ENCODE results near the gene ELMO3. TPM values are rescaled to one million over a fixed set of nuclear protein-coding genes. Genes with fewer than 3 reads are reported as not detected.

The ELMO3 gene
- total and polyA plus RNA-seq, 4 donors, result 1.7 to 3.8 (median 3.1) TPM

DNA sequence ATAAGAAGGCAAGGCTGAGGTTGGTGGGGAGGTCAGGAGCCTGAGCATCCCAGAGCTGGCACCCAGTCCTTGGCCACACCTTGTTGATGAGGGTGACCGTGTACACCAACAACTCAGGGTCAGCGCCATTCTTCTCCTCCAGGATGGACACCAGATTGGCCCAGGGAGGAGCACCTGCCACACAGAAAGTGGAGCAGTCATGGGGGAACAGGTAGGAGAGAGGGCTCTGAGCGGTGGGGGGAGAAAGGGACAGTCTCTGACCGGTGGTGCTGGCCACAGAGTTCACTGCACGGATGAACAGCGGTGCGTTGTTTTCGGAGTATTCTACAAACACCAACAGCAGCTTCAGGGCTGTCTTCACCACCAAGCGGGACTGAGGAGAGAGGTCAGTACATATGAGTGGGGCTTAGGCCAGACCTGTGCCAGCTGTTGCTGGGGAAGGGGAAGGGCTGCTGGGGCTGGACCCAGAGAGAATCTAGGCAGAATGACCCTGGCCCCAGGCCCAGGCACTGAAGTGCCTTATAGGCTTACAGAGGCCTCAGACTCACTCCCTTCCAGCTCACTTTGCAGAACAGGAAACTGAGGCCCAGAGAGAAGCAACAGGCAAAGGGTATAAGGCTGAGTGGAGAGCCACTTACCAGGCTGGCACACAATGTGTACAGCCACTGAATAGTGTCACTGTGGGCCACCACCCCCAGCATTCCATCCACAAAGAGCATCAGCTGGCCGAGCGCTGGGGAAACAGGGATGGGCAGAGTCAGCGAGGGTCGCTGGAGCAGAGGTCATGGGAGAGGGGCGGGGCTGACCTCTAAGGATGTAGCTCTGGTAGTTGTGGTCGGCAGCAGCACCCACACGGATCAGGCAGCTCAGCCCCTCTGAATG is 38.7 kb downstream of the ELMO3 start:
- peaks cover 0 to 8% (median 4%) of the 10 kb centered on the region in 4 donors for H3K4me1 ChIP-seq (ENCODE audit: control insufficient read depth in 4 of 4, insufficient read depth in 4 of 4, low read length in 3 of 4)
- no peak for DNase-seq (ENCODE audit: low spot score)

DNA sequence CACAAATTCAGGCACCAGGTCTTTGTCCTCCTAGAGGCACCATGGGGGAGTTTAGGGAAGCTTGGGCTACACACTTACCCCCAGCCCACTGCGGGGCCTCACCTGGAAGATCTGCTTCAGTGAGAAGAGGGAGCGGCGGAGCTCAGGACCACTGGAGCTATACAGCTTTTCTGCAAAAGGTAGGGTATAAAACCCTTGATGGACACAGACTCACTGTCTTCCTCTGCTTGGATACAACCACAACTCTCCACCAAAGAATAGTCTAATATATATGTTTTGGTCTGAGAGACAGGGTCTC is 39.3 kb downstream of the ELMO3 start:
- peaks cover 0 to 8% (median 4%) of the 10 kb centered on the region in 4 donors for H3K4me1 ChIP-seq (ENCODE audit: control insufficient read depth in 4 of 4, insufficient read depth in 4 of 4, low read length in 3 of 4)
- H3K36me3 ChIP-seq (ENCODE audit: control insufficient read depth in 4 of 4, insufficient read depth in 3 of 4, low read depth in 1 of 4, low read length in 3 of 4), result peaks cover 0 to 16% (median 2%) of the 10 kb centered on the region in 4 donors
- TF ChIP-seq GABPA (IDR thresholded peaks at IDR 0.05 in 1 of 2, conservative IDR thresholded peaks at IDR 0.05 in 1 of 2) (no peak), EGR1 (IDR thresholded peaks at IDR 0.05; ENCODE audit: low read depth in 2 of 2) (no peak), NR2F2 (IDR thresholded peaks at IDR 0.05) (no peak), SP1 (IDR thresholded peaks at IDR 0.05) (no peak)
- DNase-seq (ENCODE audit: low spot score), result no peak
- no peak overlapping the region for H3K9ac ChIP-seq (ENCODE audit: low read depth in 1 of 2, low read length in 2 of 2)
- H3K27me3 ChIP-seq (ENCODE audit: control insufficient read depth in 4 of 4, insufficient read depth in 4 of 4, low read length in 3 of 4), result no peaks in the 10 kb centered on the region
- no peak overlapping the region for H3K4me3 ChIP-seq (ENCODE audit: low read depth in 1 of 3, low read length in 3 of 3)
- WGBS, result 94% methylated on average over 3 of the region's 3 CpGs
- no peak overlapping the region for H3K27ac ChIP-seq (ENCODE audit: low read depth in 1 of 2, low read length in 2 of 2)
- H3K9me3 ChIP-seq (ENCODE audit: control insufficient read depth in 4 of 4, low read length in 3 of 4), result no peaks in the 10 kb centered on the region

More for the DNA sequence above, 38.7 kb downstream of the ELMO3 start:
- TF ChIP-seq, protein P1, sequence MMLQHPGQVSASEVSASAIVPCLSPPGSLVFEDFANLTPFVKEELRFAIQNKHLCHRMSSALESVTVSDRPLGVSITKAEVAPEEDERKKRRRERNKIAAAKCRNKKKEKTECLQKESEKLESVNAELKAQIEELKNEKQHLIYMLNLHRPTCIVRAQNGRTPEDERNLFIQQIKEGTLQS (IDR thresholded peaks at IDR 0.05), result no peak
- no peak overlapping the region for H3K27ac ChIP-seq (ENCODE audit: low read depth in 1 of 2, low read length in 2 of 2)
- WGBS, result 83% methylated on average over 16 of the region's 16 CpGs
- H3K36me3 ChIP-seq (ENCODE audit: control insufficient read depth in 4 of 4, insufficient read depth in 3 of 4, low read depth in 1 of 4, low read length in 3 of 4), result peaks cover 0 to 16% (median 2%) of the 10 kb centered on the region in 4 donors
- no peaks in the 10 kb centered on the region for H3K9me3 ChIP-seq (ENCODE audit: control insufficient read depth in 4 of 4, low read length in 3 of 4)
- no peaks in the 10 kb centered on the region for H3K27me3 ChIP-seq (ENCODE audit: control insufficient read depth in 4 of 4, insufficient read depth in 4 of 4, low read length in 3 of 4)
- H3K9ac ChIP-seq (ENCODE audit: low read depth in 1 of 2, low read length in 2 of 2), result no peak overlapping the region
- no peak overlapping the region for H3K4me3 ChIP-seq (ENCODE audit: low read depth in 1 of 3, low read length in 3 of 3)

DNA sequence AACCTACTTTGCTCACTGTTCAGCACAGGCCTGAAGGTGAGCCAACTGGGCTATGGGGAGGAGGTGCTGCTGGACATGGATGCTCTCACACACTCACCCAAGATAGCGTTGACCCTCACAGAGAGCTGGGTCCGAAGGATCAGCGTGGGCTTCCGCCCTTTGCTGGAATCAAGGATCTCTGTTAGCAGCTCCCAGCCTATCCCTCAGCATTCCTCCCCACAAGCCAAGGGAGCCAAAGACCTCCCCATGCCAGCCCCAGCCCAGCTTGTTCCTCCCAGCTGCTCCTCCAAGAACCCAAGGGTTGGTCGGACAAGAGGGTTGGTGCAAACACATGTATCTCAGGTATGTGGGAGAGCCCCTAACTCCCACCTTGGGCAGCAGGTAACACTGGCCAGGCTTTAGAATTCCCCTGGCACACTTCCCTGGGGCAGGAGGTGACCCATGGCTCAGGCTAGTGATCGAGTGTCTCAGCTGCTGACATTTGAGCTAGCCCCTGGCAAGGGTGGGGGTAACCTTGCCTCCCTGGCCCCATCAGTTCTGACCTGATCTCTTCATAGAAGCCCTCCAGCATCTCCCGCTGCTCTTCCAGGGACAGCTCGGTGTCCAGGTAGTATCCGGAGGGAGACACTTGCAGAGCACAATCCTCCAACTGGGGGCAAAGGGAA is 40.0 kb downstream of the ELMO3 start:
- Histone ChIP-seq H3K4me3 (ENCODE audit: low read depth in 1 of 3, low read length in 3 of 3) (no peak overlapping the region), H3K9ac (ENCODE audit: low read depth in 1 of 2, low read length in 2 of 2) (no peak overlapping the region), H3K9me3 (ENCODE audit: control insufficient read depth in 4 of 4, low read length in 3 of 4) (no peaks in the 10 kb centered on the region), H3K4me1 (ENCODE audit: control insufficient read depth in 4 of 4, insufficient read depth in 4 of 4, low read length in 3 of 4) (peaks cover 0 to 11% (median 4%) of the 10 kb centered on the region in 4 donors), H3K27me3 (ENCODE audit: control insufficient read depth in 4 of 4, insufficient read depth in 4 of 4, low read length in 3 of 4) (no peaks in the 10 kb centered on the region), H3K36me3 (ENCODE audit: control insufficient read depth in 4 of 4, insufficient read depth in 3 of 4, low read depth in 1 of 4, low read length in 3 of 4) (peaks cover 0 to 16% (median 2%) of the 10 kb centered on the region in 4 donors), H3K27ac (ENCODE audit: low read depth in 1 of 2, low read length in 2 of 2) (no peak overlapping the region)
- no peak for TF ChIP-seq HNF4A (conservative IDR thresholded peaks at IDR 0.05)
- no peak for TF ChIP-seq NR2F2 (IDR thresholded peaks at IDR 0.05)
- TF ChIP-seq HNF4G (IDR thresholded peaks at IDR 0.05), result no peak
- TF ChIP-seq TAF1 (conservative IDR thresholded peaks at IDR 0.05), result no peak
- no peak for TF ChIP-seq FOXA1 (IDR thresholded peaks at IDR 0.05)
- TF ChIP-seq EGR1 (IDR thresholded peaks at IDR 0.05; ENCODE audit: low read depth in 2 of 2), result no peak
- TF ChIP-seq, protein P2, sequence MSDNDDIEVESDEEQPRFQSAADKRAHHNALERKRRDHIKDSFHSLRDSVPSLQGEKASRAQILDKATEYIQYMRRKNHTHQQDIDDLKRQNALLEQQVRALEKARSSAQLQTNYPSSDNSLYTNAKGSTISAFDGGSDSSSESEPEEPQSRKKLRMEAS (IDR thresholded peaks at IDR 0.05), result no peak
- TF ChIP-seq, protein P3, sequence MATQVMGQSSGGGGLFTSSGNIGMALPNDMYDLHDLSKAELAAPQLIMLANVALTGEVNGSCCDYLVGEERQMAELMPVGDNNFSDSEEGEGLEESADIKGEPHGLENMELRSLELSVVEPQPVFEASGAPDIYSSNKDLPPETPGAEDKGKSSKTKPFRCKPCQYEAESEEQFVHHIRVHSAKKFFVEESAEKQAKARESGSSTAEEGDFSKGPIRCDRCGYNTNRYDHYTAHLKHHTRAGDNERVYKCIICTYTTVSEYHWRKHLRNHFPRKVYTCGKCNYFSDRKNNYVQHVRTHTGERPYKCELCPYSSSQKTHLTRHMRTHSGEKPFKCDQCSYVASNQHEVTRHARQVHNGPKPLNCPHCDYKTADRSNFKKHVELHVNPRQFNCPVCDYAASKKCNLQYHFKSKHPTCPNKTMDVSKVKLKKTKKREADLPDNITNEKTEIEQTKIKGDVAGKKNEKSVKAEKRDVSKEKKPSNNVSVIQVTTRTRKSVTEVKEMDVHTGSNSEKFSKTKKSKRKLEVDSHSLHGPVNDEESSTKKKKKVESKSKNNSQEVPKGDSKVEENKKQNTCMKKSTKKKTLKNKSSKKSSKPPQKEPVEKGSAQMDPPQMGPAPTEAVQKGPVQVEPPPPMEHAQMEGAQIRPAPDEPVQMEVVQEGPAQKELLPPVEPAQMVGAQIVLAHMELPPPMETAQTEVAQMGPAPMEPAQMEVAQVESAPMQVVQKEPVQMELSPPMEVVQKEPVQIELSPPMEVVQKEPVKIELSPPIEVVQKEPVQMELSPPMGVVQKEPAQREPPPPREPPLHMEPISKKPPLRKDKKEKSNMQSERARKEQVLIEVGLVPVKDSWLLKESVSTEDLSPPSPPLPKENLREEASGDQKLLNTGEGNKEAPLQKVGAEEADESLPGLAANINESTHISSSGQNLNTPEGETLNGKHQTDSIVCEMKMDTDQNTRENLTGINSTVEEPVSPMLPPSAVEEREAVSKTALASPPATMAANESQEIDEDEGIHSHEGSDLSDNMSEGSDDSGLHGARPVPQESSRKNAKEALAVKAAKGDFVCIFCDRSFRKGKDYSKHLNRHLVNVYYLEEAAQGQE (IDR thresholded peaks at IDR 0.05), result no peak
- TF ChIP-seq FOXA2 (IDR thresholded peaks at IDR 0.05), result no peak
- TF ChIP-seq SP1 (IDR thresholded peaks at IDR 0.05), result no peak
- TF ChIP-seq, protein P1 (IDR thresholded peaks at IDR 0.05), result no peak
- no peak for TF ChIP-seq YY1 (IDR thresholded peaks at IDR 0.05)
- TF ChIP-seq, protein P4, sequence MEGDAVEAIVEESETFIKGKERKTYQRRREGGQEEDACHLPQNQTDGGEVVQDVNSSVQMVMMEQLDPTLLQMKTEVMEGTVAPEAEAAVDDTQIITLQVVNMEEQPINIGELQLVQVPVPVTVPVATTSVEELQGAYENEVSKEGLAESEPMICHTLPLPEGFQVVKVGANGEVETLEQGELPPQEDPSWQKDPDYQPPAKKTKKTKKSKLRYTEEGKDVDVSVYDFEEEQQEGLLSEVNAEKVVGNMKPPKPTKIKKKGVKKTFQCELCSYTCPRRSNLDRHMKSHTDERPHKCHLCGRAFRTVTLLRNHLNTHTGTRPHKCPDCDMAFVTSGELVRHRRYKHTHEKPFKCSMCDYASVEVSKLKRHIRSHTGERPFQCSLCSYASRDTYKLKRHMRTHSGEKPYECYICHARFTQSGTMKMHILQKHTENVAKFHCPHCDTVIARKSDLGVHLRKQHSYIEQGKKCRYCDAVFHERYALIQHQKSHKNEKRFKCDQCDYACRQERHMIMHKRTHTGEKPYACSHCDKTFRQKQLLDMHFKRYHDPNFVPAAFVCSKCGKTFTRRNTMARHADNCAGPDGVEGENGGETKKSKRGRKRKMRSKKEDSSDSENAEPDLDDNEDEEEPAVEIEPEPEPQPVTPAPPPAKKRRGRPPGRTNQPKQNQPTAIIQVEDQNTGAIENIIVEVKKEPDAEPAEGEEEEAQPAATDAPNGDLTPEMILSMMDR (IDR thresholded peaks at IDR 0.05; ENCODE audit: low read depth, low read length, missing input control), result no peak
- TF ChIP-seq RXRA (IDR thresholded peaks at IDR 0.05), result no peak
- TF ChIP-seq, protein P5, sequence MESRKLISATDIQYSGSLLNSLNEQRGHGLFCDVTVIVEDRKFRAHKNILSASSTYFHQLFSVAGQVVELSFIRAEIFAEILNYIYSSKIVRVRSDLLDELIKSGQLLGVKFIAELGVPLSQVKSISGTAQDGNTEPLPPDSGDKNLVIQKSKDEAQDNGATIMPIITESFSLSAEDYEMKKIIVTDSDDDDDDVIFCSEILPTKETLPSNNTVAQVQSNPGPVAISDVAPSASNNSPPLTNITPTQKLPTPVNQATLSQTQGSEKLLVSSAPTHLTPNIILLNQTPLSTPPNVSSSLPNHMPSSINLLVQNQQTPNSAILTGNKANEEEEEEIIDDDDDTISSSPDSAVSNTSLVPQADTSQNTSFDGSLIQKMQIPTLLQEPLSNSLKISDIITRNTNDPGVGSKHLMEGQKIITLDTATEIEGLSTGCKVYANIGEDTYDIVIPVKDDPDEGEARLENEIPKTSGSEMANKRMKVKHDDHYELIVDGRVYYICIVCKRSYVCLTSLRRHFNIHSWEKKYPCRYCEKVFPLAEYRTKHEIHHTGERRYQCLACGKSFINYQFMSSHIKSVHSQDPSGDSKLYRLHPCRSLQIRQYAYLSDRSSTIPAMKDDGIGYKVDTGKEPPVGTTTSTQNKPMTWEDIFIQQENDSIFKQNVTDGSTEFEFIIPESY (IDR thresholded peaks at IDR 0.05), result no peak
- 92% methylated on average over 9 of the region's 9 CpGs for WGBS
- no peak for DNase-seq (ENCODE audit: low spot score)
